NK-92 treated with Interleukin-12 subunit alpha and Interleukin-12 subunit beta, amount 100 ng/mL, for 24 hours (cell line): ENCODE data around the gene CLASP1.
A peak's percentile ranks its signal among the peaks of the same experiment; 100 is the strongest.
"Not testable (repeated sequence)": the region's sequence is repeated elsewhere in the genome, so short reads cannot be mapped to it uniquely, and the experiment has no call there.

Source experiments
- DNase-seq: peaks from one replicate; lab custom pipeline; 2025; lab: John Stamatoyannopoulos, UW

Gene CLASP1

DNA sequence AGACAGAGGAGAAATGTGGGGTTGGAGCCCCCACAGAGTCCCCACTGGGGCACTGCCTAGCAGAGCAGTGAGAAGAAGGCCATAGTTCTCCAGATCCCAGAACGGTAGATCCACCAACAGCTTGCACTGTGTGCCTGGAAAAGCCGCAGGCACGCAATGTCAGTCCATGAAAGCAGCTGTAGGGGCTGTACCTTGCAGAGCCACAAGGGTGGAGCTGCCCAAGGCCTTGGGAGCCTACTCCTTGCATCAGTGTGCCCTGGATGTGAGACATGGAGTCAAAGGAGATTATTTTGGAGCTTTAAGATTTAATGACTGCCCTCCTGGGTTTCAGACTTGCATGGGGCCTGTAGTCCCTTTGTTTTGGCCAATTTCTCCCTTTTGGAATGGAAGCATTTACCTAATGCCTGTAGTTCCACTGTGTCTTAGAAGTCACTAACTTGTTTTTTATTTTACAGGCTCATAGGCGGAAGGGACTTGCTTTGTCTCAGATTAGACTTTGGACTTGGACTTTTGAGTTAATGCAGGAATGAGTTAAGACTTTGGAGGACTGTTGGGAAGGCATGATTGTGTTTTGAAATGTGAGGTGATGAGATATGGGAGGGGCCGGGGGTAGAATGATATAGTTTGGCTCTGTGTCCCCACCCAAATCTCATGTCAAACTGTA, 274.7 kb downstream of the CLASP1 start:
- DNase-seq, result not testable (repeated sequence)

DNA sequence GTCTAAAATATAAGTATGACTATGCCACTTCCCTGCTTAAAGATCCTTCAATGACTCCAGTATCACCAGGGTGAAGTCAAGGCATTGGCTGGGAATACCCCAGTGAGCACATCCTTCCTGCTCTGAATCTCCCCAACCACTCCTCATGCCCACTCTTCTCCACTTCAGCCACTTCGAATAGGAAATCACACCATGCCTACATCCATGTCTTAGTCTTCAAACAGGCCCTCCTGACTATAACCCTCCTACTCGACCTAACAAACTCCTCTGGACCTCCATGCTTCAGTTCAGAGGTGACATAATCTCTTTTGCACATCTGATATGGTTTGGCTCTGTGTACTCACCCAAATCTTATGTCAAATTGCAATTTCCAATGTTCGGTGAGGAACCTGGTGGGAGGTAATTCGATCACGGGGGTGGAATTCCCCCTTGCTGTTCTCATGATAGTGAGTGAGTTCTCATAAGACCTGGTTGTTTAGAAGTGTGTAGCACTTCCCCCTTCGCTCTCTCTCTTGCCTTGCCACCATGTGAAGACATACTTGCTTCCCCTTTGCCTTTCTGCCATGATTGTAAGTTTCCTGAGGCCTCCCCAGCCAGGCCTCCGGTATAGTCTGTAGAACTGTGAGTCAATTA, 276.4 kb downstream of the CLASP1 start:
- no peak for DNase-seq

DNA sequence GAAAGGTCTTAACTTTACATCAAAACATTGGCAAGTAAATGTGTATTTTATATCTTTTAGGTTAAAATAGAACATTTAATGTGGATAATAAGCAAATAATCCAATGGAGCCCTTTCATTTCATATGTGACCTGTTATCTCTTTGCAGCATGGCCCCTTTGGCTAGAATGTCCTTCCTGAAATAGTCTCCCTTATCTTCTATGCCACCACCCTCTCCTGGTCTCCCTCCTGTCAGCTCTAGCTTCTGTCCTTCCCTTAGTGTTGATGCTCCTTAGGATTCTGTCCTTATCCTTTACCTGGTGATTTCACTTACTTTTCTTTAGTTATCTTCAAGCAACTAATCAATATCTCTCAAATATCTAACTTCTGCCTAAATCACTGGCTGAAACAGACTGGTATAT, 277.2 kb downstream of the CLASP1 start:
- no peak for DNase-seq

DNA sequence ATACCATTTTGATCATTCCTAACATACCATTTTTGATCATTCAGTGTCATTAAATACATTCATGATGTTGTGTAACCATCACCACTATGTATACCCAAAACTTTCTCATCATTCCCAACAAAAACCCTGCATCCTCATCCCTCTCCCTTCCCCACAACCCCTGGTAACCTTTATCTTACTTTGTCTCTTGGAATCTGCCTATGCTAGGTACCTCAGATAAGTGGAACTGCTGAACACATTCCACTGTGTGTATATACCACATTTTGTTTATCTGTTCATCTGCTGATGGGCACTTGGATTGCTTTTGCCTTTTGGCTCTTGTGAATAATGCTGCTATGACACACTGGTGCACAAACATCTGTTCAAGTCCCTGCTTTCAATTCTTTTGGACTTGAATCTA, 280.4 kb downstream of the CLASP1 start:
- no peak for DNase-seq

DNA sequence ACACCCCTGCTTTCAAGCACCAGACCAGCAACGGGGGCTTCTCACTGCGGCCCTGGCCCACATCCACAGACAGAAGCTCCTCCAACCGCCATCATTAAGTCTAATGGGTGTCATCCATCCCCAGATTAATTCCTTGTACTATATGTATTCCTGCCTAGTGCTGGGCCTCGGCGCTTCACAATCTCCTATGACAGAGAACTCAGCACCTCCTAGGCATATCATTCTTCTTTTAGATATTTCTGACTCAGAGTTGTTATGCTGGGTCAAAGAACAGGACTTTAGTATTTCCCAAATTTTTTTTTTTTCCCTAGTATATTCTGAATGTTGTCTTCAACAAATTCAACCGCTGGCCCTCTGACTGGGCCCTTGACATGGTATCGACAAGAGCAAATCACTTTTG, 281.1 kb downstream of the CLASP1 start:
- DNase-seq, result no peak

DNA sequence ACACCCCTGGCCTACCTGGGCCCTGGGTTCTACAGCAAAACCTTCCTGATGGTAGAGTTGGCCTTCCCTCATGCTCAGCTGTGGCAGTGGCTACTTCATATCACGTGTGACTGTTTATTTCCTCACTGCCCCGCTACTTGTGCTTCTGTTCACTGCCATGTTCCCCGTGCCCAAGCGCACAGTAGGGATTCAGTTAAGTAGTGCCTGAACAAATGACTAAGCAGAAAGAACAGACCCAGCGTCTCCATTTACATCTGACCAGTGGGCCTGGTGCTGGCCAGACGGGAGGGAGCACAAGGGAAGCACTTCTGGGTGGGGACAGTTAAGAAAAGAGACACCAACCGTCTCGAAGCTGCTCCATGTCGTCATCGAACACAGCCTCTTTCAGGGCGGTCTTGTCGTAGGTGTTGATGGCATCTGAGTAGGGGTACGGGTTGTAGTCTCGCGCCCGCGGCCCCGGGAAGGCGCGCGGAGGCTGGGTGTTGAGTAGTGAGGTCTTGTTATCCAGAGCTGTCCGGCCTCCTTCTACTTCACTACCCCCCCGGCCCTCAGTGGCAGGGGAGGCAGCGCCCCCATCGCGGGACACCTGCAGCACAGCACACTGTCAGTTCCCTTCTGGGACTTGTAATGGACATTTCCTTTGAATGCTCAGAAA, 281.9 kb downstream of the CLASP1 start:
- no peak for DNase-seq

DNA sequence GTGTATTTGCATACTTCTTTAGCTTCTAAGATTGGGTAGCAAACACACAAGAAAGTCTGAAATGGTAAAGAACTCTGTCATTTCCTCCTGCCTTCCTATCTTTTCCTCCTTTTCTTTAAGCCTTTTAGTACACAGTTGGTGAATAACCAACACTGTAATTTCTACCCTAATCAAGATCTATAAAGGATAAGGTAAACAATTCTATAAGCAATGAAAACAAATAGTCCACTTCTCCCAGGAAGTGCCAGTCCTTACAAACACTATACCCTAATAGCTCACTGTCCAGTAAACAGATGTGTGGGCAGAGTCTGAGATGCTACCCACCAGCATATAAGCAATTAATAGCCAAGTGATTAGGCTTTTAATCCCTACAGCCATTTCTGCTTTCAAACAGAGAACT, 283.2 kb downstream of the CLASP1 start:
- no peak for DNase-seq

DNA sequence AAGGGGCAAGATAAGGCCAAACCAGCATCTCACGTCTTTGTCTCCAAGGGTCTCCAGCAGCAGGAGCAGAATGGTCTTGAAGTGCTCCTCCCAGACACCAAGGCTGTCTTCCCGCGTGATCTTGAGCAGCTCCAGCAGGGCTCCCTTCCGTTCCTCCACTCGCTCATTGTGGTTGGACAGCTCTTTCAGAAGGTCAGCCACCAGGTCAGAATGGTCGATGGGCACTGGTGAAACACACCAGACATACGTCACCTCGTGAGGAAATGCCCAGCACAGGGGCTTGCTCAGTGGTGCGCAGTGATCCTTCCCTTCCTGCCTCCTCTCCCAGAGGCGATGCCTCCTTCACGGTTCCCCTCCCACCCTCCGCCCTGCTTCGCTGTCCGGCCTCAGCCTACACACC, 284.2 kb downstream of the CLASP1 start:
- DNase-seq, result no peak

DNA sequence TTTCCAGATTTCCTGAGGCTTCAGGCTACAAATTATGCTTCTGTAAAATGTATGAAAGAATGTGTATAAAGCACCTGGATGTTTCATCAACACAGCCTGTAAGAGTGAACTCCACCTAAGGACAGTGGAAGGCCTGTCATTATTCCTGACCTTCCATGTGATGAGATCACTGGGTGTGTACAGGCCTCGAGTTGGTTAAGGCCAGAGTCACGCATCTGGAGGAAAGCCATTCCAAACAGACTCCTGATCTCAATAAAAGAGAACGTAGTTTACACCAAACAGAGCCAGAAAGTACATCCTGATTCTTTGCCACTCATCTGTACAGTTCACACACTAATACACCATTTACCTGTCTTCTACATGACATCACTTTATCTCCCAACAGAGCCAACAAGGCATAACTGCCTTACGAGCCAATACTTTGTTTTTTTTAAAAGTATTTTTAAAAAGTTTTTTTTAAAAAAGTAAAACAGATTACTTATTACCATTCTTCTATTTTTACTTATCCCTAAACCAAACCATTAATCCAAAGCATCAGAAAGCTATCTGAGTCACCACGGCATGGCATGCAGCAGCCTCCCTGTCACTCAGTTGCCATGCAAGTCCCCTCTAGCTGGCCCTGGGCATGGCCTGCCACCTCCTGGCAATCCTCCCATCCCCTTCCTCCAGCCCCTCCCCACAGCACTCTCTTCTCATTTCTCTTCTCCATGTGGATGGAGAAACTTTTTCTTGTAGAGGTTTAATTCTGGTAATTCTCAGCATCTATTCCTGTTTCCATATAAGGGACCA, 285.4 kb downstream of the CLASP1 start:
- no peak for DNase-seq

DNA sequence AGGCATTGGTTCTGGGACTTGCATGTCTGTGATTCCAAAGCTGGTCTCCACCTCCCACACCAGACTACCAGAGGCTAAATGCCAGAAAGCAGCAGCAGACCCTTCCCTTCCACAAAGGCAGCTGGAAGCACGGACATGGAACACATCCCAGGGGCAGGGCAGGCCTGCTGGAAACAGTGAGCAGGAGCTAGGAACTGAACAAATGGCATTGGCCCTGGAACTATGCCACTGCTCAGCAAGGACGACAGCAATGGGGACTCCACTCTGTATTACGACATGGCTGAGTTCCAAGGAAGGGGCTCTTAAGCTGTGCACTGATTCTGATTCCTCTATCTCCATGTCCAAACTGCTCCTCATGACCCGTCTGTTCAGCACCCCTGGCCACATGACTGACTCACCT, 286.5 kb downstream of the CLASP1 start:
- DNase-seq, result no peak

DNA sequence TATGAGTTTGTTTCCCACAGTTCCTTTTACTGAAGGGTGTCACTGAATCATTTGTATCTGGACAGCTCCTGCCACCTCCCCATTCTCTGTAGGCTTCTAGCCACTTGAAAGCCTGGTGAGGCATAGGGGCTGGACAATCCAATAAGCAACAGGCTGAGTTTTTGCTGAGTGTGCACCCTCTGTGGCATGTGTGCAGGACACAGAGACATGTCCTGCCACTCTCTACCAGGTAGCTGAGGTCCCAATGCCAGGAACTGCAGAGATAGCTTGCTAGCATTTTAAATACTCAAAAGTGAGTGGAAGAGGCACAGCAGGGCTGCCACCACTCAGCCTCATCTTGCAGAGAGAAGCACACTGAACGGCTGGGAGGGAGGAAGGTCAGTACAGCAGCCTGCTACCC, 287.0 kb downstream of the CLASP1 start:
- DNase-seq, result no peak

DNA sequence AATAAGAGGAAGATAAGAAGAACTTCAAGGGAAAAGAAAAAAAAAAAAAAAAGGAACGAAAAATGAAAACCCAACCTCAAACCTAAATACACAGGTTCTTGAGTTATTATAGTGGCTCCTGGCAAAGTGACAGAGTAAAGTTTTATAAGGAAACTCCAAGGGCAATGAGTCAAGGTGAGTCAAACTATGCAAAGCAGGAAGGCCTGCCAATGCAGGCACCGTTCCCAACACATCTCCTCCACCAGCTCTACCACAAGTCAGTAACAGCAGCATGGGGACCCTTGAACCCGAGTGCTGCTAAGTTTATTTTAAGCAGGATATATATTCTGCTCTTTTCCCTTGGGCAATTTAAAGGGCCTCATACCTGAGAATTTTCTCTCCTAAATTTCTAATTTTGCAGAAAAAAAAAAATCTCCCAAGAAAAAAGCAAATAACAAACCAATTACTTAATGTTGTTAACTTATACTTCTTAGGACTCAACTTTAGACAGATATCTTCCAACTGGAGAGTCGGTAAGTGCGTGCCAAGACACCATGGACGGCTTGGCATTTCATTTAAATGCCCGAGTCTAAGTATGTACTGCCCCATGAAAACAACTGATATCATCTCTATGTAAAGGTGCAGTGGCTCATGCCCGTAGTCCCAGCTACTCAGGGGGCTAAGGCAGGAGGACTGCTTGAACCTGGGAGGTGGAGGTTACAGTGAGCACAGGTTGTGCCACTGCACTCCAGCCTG, 288.5 kb downstream of the CLASP1 start:
- DNase-seq, result no peak

DNA sequence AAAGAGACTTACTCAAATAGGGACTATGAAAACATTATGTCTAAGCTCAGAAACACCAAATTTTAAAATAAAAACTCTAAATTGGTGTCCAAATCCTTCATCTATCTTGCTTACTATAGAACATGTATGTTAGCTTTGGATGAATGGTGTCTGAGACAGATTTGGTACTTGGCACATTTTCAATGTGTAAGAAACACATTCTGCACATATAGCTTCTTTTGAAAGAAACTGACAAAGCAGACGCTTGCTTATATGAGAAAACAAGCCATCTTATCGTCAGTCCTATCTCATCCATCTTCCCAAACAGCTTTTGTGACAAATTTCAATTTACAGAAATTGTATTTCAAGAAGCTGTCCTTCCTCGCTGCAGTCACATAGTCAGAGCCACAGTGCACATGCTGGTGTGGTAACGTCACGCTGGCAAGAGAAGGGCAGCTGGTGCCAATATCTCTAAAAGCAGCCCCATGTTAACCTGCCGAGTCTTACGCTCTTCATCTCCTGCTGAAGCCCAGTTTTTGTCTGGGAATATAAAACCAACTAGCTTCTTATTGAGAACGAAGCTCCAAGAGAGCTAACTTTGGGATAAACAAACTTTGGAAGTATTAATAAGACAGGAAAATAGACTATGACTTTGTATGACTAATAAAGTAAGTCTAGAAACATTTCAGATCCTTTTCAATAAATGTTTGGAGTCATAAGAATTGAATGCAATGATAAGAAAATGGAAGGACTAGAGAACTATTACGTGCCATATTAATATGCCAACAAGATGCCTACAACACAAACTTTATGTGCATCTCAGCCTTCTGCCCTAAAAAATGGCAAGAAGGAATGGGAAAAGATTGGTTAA, 289.3 kb downstream of the CLASP1 start:
- DNase-seq, result no peak

DNA sequence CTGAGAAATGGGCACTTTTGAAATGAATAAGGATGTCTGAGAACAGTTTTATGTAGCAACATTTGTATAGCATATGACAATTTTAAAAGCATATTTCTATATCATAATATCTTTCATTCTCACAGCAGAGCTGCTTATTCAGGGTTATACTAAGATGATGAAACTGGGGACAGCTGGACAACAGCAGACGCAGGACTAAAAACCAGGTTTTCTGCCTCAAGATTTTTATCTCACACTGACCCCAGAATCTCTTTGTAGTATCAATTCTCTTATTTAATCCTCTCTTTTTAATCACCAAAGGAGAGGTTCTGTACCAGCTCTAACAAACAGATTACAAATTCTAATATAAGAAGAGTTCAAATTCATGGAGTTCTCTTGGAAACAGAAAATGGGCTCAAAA, 290.1 kb downstream of the CLASP1 start:
- no peak for DNase-seq

DNA sequence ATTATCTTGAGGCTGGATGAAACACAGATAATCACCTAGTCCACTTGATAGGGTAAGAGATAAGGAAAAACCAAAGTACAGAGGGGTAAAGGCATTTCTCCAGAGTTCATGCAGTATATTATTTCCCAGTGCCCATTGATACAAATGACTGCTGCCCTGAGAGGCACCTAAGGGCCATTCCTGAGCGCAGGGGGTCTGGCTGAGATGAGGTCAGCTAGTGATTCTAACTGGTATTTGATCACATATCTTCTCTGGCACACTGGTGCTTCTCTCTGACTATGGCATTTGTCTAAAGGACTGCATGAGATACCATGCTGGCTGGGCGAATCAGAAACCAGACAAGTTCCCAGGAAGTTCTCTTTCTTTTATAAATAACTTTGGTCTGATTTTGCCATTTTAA, 291.0 kb downstream of the CLASP1 start:
- no peak for DNase-seq

DNA sequence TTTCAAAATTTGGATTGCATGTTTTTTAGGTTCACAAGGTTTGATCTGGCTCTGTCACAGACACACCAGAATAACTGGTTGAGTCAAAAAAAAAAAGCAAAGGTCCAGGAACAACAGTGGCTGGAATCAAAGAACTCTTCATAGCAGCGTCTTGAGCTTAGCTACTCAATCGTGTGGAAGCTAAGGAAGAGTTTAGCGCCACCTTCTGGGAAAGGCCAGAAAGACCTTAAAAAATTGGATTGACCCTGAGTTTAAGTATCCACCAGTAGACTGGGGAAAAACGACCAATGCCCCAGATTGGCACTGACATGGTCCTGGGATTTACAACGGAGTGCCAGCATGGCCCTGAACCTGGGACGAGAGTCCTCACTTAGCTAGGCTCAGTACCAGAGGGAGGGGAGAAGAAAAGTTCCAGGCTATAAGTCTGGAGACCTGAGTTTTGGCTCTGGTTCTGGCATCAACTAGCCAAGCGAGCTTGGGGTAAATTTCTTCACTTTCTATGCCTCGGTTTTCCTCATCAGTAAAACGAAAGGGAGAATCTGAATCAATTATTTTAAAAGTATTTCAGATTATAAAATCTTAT, 293.1 kb downstream of the CLASP1 start:
- DNase-seq, result peak; percentile 4

DNA sequence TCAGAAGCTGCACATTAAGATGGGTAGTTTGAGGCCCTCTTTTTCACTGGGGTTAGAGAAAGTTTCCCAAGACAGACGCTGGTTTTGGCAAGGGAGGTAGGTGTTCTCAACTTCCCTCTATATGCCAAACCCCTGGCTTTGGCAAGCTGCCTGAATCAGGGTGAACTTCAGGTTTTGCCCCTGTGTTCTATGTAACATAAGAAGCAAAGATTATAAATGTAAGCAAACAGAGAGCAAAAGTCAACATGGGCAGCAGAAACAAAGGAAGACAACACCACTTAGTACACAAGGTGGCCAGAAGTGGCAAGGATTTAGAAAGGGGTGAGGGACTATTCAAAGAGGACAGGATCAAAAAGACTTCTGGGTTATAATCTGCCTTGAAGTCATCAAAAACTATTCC, 293.8 kb downstream of the CLASP1 start:
- DNase-seq, result no peak

DNA sequence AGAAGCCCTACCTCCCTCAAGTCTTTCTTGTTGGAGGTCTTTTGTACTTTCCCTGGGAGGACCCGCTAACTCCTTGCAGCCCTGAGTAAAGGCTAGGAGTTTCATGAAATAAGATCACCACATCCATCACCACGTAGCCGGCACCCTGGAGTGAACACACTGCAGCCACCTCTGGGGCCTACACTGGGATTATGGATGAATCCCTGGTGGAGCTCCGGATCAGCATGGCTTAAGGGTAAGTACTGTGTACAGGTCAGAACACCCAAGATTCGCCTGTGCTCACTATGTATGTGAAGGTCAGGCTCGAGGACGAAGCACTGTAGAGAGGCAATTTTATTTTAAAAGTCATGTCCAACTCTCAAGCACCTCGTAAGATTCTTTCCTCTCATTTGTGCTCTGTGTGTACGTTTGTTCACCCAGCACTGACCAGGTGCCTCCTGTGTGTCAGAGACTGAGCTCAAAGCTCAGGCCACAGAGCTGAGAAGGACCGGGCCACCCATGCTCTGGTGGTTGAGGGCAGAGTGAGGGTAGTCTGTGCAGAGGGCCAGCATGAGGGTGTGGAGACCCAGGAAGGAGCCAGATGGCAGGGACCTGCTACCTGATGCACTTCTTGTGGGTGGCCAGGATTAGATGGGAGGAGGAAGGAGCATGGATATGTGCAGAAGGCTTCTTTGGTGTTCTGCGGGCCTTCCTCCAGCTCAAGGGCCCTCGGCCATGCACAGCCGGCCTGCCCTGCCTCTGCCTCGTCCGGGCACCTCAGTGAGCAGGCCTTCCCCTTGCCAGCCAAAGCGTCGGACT, 297.5 kb downstream of the CLASP1 start:
- DNase-seq, result no peak

DNA sequence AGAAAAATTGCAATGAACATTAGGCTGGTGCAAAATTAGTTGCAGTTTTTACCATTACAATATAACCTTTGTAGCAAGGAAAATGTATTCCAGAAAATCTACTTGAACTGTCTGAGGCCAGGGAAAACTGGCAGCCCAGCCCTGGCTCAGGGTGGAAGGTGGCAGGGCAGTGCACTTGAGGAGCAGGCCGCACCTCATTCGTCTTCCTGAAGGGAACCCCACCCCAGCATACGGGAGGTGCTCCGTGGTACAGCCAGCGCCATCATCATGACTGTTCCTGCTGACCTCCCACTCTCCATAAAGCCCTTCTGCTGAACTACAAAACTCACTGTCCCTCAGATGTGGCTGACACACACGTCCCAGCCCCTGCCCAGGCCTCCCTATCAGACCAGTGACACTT, 298.4 kb downstream of the CLASP1 start:
- no peak for DNase-seq

DNA sequence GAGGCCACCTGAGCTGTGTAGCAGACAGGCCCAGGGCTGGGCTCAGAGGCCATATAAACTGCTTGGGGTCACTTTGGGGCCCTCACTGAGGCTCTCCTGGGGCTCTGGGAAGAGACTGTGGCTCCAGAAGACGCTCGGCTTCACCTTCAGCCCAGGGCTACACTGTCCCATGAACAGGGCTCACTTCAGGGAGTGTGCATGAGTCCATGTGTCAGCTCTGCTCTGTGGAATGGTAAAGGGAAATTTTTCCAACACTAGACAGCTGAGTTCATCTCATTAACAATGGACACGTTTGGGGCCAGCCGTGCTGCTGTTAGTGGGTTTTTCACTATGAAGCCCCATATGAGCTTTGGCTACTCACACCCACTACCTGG, 298.9 kb downstream of the CLASP1 start:
- DNase-seq, result no peak
